Ammon's horn (tissue), 1 donor: ENCODE results near the gene SULT1C4.
"Not testable (repeated sequence)": the region's sequence is repeated elsewhere in the genome, so short reads cannot be mapped to it uniquely, and the experiment has no call there.

Source experiments
- DNase-seq: peaks from one replicate; pipeline ENCODE4 v3.0.0-alpha.2; 2016; ENCODE audit warnings: low spot score

SULT1C4 gene

GRCh38 chr2:108413711-108414095 lies 35.9 kb downstream of the SULT1C4 start:
- no peak for DNase-seq

GRCh38 chr2:108414256-108414876 lies 36.6 kb downstream of the SULT1C4 start:
- DNase-seq: no peak

- DNase-seq: no peak
Measured at GRCh38 chr2:108414945-108415344, 37.2 kb downstream of the SULT1C4 start.

- DNase-seq: no peak
Measured at GRCh38 chr2:108417254-108417653, 39.5 kb downstream of the SULT1C4 start.

- DNase-seq: no peak
Measured at GRCh38 chr2:108418416-108418815, 40.7 kb downstream of the SULT1C4 start.

GRCh38 chr2:108423067-108423466 lies 45.3 kb downstream of the SULT1C4 start:
- no peak for DNase-seq

GRCh38 chr2:108423502-108424251 lies 45.9 kb downstream of the SULT1C4 start:
- no peak for DNase-seq

- DNase-seq: no peak
Measured at GRCh38 chr2:108428286-108429009, 50.7 kb downstream of the SULT1C4 start.

- not testable (repeated sequence) for DNase-seq
Measured at GRCh38 chr2:108435578-108435977, 57.8 kb downstream of the SULT1C4 start.

- DNase-seq: no peak
Measured at GRCh38 chr2:108436976-108437375, 59.2 kb downstream of the SULT1C4 start.
